ENCODE results near the gene KLHL21.

The KLHL21 gene

DNA sequence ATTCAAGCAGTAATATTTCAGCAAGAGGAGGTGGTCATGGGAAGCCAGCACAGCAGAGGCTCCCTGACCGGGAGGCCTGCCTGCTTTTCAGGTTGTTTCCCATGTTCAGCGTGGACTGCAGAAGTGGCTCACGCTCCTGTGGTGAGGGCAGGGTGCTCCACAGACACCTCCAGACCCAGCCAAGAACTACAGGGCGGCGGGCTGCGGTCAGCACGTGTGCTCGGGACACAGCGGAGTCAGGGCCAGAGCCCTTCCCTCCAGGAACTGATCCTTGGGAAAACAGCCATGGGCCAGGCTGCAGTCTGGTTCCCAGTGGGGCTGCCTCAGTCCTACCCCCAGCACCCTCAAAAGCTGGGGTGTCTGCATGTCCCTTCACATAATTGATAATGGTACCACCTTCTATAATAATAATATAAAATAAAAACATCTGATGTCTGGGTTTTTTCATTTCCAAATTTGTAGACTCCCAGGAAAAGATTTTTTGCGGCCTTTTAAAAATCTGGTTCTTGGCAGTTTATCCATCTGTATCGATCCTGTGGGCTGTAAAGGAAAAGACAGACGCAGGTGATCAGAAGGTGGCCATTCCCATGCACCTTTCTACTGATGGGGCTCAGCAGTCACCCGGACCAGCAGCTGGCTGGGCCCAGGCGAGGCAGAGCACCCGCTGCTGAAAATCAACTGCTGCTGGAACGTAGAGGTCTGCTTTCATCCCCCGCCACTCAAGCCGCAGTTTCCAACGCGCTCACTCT lies 32.7 kb upstream of the KLHL21 start:
- no peaks in the 10 kb centered on the region for H3K4me1 ChIP-seq (ENCODE audit: control insufficient read depth in 2 of 2, insufficient read depth in 2 of 2, low read length in 2 of 2)
- H3K9ac ChIP-seq (ENCODE audit: low read depth in 1 of 2, low read length in 2 of 2), result no peak overlapping the region
- H3K27me3 ChIP-seq (ENCODE audit: control insufficient read depth in 2 of 2, insufficient read depth in 2 of 2, low read length in 2 of 2), result no peaks in the 10 kb centered on the region
- H3K4me3 ChIP-seq (ENCODE audit: low read length in 2 of 2), result no peak overlapping the region
- no peaks in the 10 kb centered on the region for H3K9me3 ChIP-seq (ENCODE audit: control insufficient read depth in 2 of 2, low read length in 2 of 2)
- peaks cover 62 to 70% of the 10 kb centered on the region in 2 donors for H3K36me3 ChIP-seq (ENCODE audit: control insufficient read depth in 2 of 2, insufficient read depth in 2 of 2, low read length in 2 of 2)
- H3K27ac ChIP-seq (ENCODE audit: low read depth in 2 of 2, low read length in 2 of 2), result no peak overlapping the region

DNA sequence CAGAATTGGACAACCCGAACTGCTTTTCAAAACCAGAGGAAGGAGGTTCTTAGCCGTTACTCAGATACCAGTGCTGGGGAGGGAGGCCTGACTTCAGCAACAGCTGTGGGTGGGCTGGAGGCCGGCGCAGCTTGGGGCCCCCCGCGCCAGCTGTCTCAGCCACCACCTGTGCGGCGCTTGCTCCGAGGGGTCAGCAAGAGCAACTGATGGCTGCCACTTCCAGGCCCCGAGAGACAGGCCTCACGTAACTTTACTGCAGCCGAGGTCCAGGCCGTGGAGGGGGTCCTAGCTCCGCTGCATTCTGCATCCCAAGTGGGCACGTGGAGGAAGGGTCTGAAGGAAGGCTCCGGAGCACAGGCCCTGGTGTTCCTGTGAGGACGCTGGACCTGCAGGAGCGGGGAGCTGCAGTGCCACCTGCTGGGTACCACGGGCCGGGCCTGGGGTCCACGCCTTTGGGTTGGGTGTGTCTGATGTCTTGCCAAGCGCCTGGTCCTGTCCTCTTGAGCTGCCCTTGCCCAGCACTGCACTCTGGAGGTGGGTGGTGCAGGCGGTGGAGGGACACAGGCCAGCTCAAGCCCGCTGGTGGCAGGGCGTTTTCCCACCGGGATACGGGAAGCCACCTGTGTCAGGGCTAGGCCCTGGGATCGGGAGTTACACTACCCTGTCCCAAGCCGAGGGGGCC lies 31.8 kb upstream of the KLHL21 start:
- Histone ChIP-seq H3K9ac (ENCODE audit: low read depth in 1 of 2, low read length in 2 of 2) (no peak overlapping the region), H3K27me3 (ENCODE audit: control insufficient read depth in 2 of 2, insufficient read depth in 2 of 2, low read length in 2 of 2) (no peaks in the 10 kb centered on the region), H3K27ac (ENCODE audit: low read depth in 2 of 2, low read length in 2 of 2) (no peak overlapping the region), H3K36me3 (ENCODE audit: control insufficient read depth in 2 of 2, insufficient read depth in 2 of 2, low read length in 2 of 2) (peaks cover 54 to 76% of the 10 kb centered on the region in 2 donors), H3K9me3 (ENCODE audit: control insufficient read depth in 2 of 2, low read length in 2 of 2) (no peaks in the 10 kb centered on the region), H3K4me1 (ENCODE audit: control insufficient read depth in 2 of 2, insufficient read depth in 2 of 2, low read length in 2 of 2) (no peaks in the 10 kb centered on the region), H3K4me3 (ENCODE audit: low read length in 2 of 2) (no peak overlapping the region)

DNA sequence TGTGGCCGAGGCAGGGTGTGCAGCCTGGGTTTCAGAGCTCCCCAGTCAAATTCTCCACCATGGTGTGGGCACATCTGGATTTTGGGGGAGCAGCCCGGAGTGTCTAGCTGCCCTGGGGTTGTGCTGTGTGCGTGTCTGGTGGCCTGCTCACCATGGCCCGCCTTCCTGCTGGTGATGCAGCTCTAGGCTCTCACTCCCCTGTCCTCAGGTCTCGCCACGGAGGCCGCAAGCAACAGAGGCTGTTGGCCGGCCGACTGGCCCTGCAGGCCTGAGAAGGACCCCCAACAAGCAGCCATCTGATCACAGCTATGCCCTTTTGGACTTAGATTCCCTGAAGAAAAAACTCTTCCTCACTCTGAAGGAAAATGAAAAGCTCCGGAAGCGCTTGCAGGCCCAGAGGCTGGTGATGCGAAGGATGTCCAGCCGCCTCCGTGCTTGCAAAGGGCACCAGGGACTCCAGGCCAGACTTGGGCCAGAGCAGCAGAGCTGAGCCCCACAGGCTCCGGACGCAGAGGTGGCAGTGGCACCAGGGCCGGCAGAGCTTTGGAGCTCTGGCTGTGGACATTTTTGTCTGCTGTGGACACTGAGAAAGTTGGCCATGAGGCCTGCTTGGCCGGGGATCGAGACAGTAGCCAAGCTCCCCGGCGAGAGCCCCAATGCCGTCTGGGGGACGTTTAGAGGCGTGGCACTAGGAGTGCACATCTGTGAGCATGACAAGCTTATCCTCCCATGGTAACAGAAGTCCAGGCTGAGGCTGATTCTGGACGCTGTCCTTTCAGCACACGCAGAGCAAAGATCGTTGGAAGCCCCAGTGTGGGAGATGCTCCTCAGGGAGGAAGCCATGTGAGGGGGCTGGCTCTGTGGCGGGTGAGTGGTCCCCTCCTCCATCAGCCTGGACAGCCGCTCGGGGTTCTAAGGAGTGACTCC lies 30.2 kb upstream of the KLHL21 start:
- Histone ChIP-seq H3K9me3 (ENCODE audit: control insufficient read depth in 2 of 2, low read length in 2 of 2) (no peaks in the 10 kb centered on the region), H3K27ac (ENCODE audit: low read depth in 2 of 2, low read length in 2 of 2) (no peak overlapping the region), H3K4me1 (ENCODE audit: control insufficient read depth in 2 of 2, insufficient read depth in 2 of 2, low read length in 2 of 2) (no peaks in the 10 kb centered on the region), H3K27me3 (ENCODE audit: control insufficient read depth in 2 of 2, insufficient read depth in 2 of 2, low read length in 2 of 2) (no peaks in the 10 kb centered on the region), H3K9ac (ENCODE audit: low read depth in 1 of 2, low read length in 2 of 2) (no peak overlapping the region), H3K36me3 (ENCODE audit: control insufficient read depth in 2 of 2, insufficient read depth in 2 of 2, low read length in 2 of 2) (peaks cover 47 to 74% of the 10 kb centered on the region in 2 donors), H3K4me3 (ENCODE audit: low read length in 2 of 2) (no peak overlapping the region)

DNA sequence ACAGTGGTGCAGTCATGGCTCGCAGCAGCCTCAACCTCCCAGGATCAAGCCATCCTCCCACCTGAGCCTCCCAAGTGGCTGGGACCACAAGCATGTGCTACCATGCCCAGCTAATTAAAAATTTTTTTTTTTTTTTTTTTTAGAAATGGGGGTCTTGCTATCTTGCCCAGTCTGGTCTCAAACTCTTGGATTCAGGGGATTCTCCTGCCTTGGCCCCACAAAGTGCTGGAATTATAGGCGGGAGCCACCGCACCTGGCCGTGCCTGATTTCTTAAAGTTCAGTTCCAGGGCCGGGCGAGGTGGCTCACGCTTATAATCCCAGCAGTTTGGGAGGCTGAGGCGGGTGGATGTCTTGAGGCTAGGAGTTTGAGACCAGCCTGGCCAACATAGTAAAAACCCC lies 28.4 kb upstream of the KLHL21 start:
- Histone ChIP-seq H3K9me3 (ENCODE audit: control insufficient read depth in 2 of 2, low read length in 2 of 2) (no peaks in the 10 kb centered on the region), H3K27me3 (ENCODE audit: control insufficient read depth in 2 of 2, insufficient read depth in 2 of 2, low read length in 2 of 2) (no peaks in the 10 kb centered on the region), H3K27ac (ENCODE audit: low read depth in 2 of 2, low read length in 2 of 2) (no peak overlapping the region), H3K9ac (ENCODE audit: low read depth in 1 of 2, low read length in 2 of 2) (no peak overlapping the region), H3K36me3 (ENCODE audit: control insufficient read depth in 2 of 2, insufficient read depth in 2 of 2, low read length in 2 of 2) (peaks cover 30 to 58% of the 10 kb centered on the region in 2 donors), H3K4me1 (ENCODE audit: control insufficient read depth in 2 of 2, insufficient read depth in 2 of 2, low read length in 2 of 2) (peaks cover 2 to 6% of the 10 kb centered on the region in 2 donors), H3K4me3 (ENCODE audit: low read length in 2 of 2) (no peak overlapping the region)

DNA sequence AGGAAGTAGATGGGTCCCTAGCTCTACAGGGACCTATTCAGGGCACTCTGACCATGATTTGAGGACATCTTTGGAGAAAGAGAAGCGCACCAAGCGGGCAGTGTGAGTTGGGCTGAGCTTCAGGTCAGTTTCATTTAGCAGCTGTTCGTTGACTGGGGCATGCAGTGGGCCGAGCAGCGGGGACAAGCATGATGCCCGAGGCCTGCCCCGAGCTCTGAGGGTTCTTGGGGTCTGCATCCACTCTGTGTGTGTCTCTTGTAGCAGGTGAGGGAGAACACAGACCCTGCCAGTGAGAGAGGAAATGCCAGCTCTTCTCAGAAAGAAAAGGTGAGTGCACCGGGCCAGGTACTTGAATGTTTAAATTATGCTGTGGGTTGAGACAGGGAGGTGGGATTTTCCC lies 27.4 kb upstream of the KLHL21 start:
- Histone ChIP-seq H3K4me1 (ENCODE audit: control insufficient read depth in 2 of 2, insufficient read depth in 2 of 2, low read length in 2 of 2) (peaks cover 4 to 7% of the 10 kb centered on the region in 2 donors), H3K36me3 (ENCODE audit: control insufficient read depth in 2 of 2, insufficient read depth in 2 of 2, low read length in 2 of 2) (peaks cover 25 to 48% of the 10 kb centered on the region in 2 donors), H3K9me3 (ENCODE audit: control insufficient read depth in 2 of 2, low read length in 2 of 2) (no peaks in the 10 kb centered on the region), H3K27ac (ENCODE audit: low read depth in 2 of 2, low read length in 2 of 2) (no peak overlapping the region), H3K27me3 (ENCODE audit: control insufficient read depth in 2 of 2, insufficient read depth in 2 of 2, low read length in 2 of 2) (no peaks in the 10 kb centered on the region), H3K9ac (ENCODE audit: low read depth in 1 of 2, low read length in 2 of 2) (no peak overlapping the region), H3K4me3 (ENCODE audit: low read length in 2 of 2) (no peak overlapping the region)

DNA sequence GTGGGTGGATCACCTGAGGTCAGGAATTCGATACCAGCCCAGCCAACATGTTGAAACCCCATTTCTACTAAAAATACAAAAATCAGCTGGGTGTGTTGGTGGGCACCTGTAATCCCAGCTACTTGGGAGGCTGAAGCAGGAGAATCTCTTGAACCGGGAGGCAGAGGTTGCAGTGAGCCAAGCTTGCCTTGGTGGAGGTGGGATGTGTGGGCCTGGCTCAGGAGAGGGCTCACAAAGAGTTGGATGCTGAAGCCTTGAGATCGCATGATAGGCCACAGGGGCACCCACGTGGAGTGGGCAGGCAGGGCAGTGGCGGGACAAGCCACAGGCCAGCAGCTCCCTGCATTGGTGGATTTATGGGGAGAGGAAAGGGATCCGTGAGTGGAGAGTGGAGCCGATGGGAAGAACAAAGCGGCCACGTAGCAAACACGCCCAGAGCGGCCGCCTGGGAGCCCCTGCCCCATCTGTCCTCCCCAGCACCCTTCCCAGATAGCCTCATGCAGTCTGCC lies 26.4 kb upstream of the KLHL21 start:
- Histone ChIP-seq H3K9ac (ENCODE audit: low read depth in 1 of 2, low read length in 2 of 2) (no peak overlapping the region), H3K36me3 (ENCODE audit: control insufficient read depth in 2 of 2, insufficient read depth in 2 of 2, low read length in 2 of 2) (peaks cover 16 to 38% of the 10 kb centered on the region in 2 donors)

DNA sequence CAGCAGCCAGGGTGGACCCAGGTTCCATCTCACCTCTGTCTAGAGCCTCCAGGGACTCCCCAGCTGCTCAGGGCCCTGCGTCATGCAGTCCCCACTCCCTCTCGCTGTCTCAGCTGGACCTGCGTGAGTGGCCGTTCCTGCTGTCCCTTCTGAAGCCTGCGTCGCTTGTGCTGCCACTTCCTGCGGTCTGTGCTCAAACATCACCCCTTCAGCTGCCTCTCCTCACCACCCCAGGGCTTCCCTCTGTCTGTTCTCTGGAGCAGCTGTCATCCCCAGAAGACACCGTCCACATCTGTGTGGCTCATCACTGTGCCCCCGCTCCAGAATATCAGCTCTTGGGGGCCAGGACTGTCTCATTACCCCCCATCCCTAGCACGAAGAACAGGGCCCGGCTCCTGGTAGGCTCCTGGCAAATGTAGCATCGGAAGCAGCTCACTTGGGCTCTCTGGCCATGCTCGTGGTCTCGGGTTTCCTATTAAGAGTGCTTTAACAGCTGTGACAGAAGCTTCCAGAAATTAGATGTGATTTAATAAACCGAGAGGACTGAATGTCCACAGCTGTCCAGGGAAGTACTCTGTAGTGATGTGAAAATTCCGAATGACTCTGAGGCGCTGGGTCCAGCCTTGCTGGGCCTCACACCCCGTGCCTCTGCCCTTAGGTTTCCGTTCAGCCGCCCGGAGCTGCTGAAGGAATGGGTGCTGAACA lies 25.3 kb upstream of the KLHL21 start:
- no peak overlapping the region for H3K27ac ChIP-seq (ENCODE audit: low read depth in 2 of 2, low read length in 2 of 2)
- peaks cover 4 to 12% of the 10 kb centered on the region in 2 donors for H3K4me1 ChIP-seq (ENCODE audit: control insufficient read depth in 2 of 2, insufficient read depth in 2 of 2, low read length in 2 of 2)
- no peaks in the 10 kb centered on the region for H3K27me3 ChIP-seq (ENCODE audit: control insufficient read depth in 2 of 2, insufficient read depth in 2 of 2, low read length in 2 of 2)
- no peak overlapping the region for H3K9ac ChIP-seq (ENCODE audit: low read depth in 1 of 2, low read length in 2 of 2)
- peaks cover 9 to 33% of the 10 kb centered on the region in 2 donors for H3K36me3 ChIP-seq (ENCODE audit: control insufficient read depth in 2 of 2, insufficient read depth in 2 of 2, low read length in 2 of 2)
- no peaks in the 10 kb centered on the region for H3K9me3 ChIP-seq (ENCODE audit: control insufficient read depth in 2 of 2, low read length in 2 of 2)
- H3K4me3 ChIP-seq (ENCODE audit: low read length in 2 of 2), result no peak overlapping the region

More for the DNA sequence above, 26.4 kb upstream of the KLHL21 start:
- no peak overlapping the region for H3K4me3 ChIP-seq (ENCODE audit: low read length in 2 of 2)
- no peak overlapping the region for H3K27ac ChIP-seq (ENCODE audit: low read depth in 2 of 2, low read length in 2 of 2)
- peaks cover 4 to 12% of the 10 kb centered on the region in 2 donors for H3K4me1 ChIP-seq (ENCODE audit: control insufficient read depth in 2 of 2, insufficient read depth in 2 of 2, low read length in 2 of 2)
- H3K27me3 ChIP-seq (ENCODE audit: control insufficient read depth in 2 of 2, insufficient read depth in 2 of 2, low read length in 2 of 2), result no peaks in the 10 kb centered on the region
- no peaks in the 10 kb centered on the region for H3K9me3 ChIP-seq (ENCODE audit: control insufficient read depth in 2 of 2, low read length in 2 of 2)

DNA sequence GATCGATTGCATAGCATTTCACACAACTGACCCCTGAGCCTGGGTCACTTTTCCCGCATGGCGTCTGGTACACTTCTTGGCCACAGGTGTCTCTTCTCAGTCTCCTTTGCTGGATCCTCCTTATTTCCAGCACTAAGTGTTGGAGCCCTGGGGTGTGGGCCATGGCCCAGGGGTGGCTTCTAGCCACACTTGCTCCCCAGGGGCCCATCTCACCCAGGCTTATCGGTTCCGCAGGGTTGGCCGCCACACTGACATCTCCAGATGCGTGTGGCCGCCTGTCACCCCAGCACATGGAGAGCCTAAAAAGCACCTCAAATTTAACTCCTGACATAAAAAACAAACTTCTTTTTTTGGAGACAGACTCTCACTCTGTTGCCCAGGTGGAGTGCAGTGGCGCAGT lies 24.4 kb upstream of the KLHL21 start:
- H3K4me1 ChIP-seq (ENCODE audit: control insufficient read depth in 2 of 2, insufficient read depth in 2 of 2, low read length in 2 of 2), result peaks cover 4 to 12% of the 10 kb centered on the region in 2 donors
- H3K9ac ChIP-seq (ENCODE audit: low read depth in 1 of 2, low read length in 2 of 2), result no peak overlapping the region
- peak overlapping the region in 1 of 2 donors; percentile 9 for H3K4me3 ChIP-seq (ENCODE audit: low read length in 2 of 2)
- H3K36me3 ChIP-seq (ENCODE audit: control insufficient read depth in 2 of 2, insufficient read depth in 2 of 2, low read length in 2 of 2), result peaks cover 7 to 25% of the 10 kb centered on the region in 2 donors
- no peaks in the 10 kb centered on the region for H3K27me3 ChIP-seq (ENCODE audit: control insufficient read depth in 2 of 2, insufficient read depth in 2 of 2, low read length in 2 of 2)
- H3K27ac ChIP-seq (ENCODE audit: low read depth in 2 of 2, low read length in 2 of 2), result no peak overlapping the region
- H3K9me3 ChIP-seq (ENCODE audit: control insufficient read depth in 2 of 2, low read length in 2 of 2), result no peaks in the 10 kb centered on the region

DNA sequence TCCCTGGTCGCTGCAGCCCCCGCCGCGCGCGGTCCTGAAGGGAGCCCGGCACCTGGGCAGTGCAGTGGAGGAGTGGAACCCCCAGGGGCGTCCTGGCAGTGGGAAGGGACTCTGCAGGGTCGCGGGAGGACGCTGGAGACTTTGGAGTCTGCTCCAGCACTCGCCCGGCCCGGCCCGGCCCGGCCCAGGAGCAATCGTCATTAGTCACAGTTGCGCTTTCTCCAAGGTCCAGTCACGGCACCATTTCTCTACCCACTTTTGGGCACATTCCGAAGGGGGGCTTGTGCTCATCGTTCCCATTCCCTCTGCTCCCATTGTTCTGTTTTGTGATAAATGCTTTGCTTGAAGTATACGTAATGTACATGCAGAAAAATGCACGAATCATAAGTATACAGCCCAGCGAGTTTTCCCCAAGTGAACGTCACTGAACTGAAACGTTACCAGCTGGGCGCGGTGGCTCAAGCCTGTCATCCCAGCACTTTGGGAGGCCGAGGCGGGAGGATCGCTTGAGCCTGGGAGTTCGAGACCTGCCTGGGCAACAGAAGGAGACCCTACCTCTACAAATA lies 23.0 kb upstream of the KLHL21 start:
- Histone ChIP-seq H3K9me3 (ENCODE audit: control insufficient read depth in 2 of 2, low read length in 2 of 2) (no peaks in the 10 kb centered on the region), H3K4me3 (ENCODE audit: low read length in 2 of 2) (peak overlapping the region; percentile 61 to 84), H3K9ac (ENCODE audit: low read depth in 1 of 2, low read length in 2 of 2) (peak overlapping the region; percentile 61 to 75), H3K27me3 (ENCODE audit: control insufficient read depth in 2 of 2, insufficient read depth in 2 of 2, low read length in 2 of 2) (no peaks in the 10 kb centered on the region), H3K4me1 (ENCODE audit: control insufficient read depth in 2 of 2, insufficient read depth in 2 of 2, low read length in 2 of 2) (peaks cover 4 to 12% of the 10 kb centered on the region in 2 donors), H3K36me3 (ENCODE audit: control insufficient read depth in 2 of 2, insufficient read depth in 2 of 2, low read length in 2 of 2) (peaks cover 15 to 36% of the 10 kb centered on the region in 2 donors), H3K27ac (ENCODE audit: low read depth in 2 of 2, low read length in 2 of 2) (peak overlapping the region; percentile 50 to 77)
